HG03460 (cell line): Measurements from ENCODE around the gene PHYH.
"Not testable (repeated sequence)": the region's sequence is repeated elsewhere in the genome, so short reads cannot be mapped to it uniquely, and the experiment has no call there.

Experiments used
- ATAC-seq: cut with Tn5 transposase; IDR thresholded peaks from one replicate; pipeline ENCODE4 v1.9.1; 2021; ENCODE audit not compliant: unreplicated experiment

The PHYH gene

DNA sequence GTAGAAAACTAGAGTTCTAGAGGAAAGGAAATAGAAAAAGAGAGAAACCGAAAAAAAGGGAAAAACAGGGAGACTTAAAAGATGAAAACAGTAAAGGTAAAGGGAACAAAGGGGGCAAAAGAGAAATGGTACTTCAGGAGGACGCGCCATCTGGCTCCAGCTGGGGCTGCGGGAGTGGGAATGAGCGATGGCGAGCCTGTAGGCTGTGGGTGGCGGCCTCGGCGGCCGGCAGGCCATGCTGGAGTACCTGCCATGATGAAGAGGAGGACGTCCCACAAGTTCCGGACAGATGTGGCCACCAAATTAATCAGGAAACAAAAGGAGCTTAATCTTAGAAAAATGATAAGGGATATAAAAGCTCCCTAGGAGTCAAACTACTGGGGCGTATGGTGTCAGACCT lies 21.7 kb upstream of the PHYH start:
- no peak for ATAC-seq

DNA sequence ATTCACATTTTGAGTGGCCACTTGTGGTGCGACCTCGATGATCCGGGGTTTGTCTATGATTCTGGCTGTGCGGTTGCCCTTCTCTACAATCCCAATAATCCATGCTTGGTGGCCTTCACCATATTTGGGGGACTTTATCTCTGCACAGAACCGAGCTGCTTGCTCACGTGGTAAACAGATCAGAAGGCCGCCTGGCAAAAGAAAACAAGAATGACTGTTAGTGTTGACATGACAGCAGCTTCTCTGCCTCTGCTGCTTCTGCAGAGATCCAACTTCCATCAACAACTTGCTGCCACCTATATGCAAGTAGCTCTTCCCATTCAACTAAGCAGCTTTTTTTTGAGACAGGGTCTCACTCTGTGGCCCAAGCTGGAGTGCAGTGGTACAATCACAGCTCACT lies 19.3 kb upstream of the PHYH start:
- ATAC-seq = no peak

GRCh38 chr10:13317474-13317873 lies 17.6 kb upstream of the PHYH start:
- ATAC-seq = no peak

DNA sequence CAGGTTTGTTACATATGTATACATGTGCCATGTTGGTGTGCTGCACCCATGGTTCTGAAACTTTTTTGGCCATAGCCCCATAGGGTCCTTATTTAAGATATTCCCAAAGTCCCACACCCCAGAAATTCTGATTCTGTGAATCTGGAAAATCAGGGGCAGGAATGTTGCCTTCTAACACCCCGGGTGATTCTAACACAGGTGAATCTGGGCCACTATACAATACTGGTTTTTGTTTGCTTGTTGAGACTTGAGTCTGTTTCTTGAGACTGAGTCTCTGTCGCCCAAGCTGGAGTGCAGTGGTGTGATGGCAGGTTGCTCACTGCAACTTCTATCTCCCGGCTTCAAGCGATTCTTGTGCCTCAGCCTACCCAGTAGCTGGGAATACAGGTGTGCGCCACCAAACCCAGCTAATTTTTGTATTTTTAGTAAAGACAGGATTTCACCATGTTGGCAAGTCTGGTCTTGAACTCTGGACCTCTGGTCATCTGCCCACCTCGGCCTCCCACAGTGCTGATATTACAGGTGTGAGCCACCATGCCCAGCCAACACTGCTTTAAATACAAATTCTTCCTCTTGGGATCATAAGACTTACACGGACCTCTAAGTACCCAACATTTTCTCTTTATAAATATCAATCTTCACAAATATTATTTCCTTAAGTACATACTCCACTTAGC lies 16.9 kb upstream of the PHYH start:
- ATAC-seq = no peak

- ATAC-seq = no peak
Observed at GRCh38 chr10:13315361-13315760, 15.5 kb upstream of the PHYH start.

DNA sequence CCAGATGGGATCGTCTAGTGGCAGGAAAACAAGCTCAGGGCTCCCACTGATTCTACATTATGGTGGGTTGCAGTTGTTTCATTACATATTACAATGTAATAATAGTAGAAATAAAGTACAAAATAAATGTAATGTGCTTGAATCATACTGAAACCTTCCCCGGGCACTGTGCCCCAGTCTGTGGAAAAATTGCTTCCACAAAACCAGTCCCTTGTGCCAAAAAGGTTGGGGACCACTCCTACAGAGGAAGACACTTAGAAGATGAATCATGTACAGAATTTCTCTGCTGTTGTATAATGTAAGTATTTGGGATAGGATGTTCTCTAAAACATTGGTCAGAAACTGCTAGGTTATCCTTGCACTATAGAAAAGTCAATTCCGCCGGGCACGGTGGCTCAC lies 11.3 kb upstream of the PHYH start:
- no peak for ATAC-seq

DNA sequence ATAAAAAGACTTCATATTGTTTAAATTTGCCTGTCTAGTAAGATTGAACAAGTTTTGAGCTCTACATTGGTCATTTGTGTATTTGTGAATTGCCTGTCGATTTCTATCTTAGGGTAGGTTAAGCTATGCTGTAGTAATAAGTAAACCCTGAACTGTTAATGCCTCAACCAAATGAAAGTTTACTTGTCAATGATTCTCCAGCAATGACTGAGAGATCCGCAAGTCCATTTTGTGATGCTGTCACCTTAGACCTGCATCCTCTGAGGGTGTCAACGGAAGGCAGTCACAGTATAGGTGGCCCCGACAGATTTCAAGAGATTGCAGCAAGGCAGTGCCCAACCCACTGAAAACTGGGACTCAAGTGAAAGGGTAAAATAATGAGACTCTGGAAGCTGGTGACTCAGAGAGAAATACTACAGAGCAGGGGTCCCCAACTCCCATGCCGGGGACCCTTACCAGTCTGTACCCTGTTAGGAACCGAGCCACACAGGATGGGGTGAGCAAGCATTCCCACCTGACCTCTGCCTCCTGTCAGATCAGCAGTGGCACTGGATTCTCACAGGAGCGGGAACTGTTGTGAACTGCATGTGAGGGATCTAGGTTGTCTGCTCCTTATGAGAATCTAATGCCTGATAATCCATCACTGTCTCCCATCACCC lies 10.8 kb upstream of the PHYH start:
- no peak for ATAC-seq

GRCh38 chr10:13309792-13310191 lies 9.9 kb upstream of the PHYH start:
- ATAC-seq = no peak

GRCh38 chr10:13308096-13308495 lies 8.2 kb upstream of the PHYH start:
- ATAC-seq = no peak

DNA sequence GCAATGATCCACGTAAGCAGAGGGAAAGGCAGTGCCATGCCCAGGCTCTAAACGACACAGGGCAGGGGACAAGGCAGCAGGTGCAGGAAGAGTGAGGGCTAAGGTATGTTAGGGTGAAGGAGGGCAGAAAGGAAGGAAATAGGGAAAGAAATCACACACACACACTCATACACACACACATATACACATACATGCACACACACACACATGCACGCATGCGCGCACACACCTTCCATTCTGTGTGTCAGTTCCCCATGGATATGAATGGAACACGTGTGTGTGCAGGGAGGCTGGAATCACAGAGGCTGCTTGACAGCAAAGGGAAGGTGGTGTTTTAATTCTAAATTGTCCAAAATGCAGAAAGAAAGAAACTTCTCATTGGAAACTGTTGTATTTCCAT lies 6.2 kb upstream of the PHYH start:
- no peak for ATAC-seq

GRCh38 chr10:13302821-13303555 lies 3.1 kb upstream of the PHYH start:
- no peak for ATAC-seq

DNA sequence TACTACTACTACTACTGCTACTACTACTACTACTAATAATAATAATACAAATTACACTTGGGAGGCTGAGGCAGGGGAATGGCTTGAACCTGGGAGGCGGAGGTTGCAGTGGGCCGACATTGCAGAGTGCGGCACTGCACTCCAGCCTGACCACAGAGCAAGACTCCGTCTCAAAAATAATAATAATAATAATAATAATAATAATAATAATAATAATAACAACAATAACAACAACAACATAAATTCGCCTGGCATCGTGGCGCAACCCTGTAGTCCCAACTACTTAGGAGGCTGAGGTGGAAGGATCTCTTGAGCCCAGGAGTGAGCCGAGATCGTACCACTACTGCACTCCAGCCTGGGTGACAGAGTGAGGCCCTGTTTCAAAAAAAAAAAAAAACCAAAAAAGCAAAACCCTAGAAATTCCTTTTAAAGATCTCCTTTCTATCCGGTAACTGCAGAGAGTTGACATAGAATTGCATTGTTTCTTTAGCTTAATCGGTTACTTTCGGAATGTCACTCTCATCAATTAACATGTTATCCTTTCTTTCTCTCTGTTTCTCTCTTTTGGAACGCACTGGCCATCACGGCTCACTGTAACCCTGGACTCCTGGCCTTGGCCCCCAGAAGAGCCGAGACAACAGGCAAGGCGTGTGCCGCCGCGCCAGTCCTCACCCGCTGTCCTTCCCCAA lies 972 bp downstream of the PHYH start:
- no peak for ATAC-seq

DNA sequence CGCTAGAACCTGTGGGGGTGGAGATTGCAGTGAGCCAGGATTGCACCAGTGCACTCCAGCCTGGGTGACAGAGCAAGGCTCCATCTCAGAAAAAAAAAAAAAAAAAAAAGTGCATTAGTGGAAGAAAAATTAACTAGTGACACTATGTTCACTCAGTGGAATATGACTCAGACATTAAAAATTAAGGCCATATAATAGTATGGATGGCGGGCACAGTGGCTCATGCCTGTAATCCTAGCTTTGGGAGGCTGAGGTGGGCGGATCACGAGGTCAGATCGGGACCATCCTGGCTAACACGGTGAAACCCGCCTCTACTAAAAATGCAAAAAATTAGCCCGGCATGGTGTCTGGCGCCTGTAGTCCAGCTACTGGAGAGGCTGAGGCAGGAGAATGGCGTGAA lies 3.4 kb downstream of the PHYH start:
- ATAC-seq = no peak

DNA sequence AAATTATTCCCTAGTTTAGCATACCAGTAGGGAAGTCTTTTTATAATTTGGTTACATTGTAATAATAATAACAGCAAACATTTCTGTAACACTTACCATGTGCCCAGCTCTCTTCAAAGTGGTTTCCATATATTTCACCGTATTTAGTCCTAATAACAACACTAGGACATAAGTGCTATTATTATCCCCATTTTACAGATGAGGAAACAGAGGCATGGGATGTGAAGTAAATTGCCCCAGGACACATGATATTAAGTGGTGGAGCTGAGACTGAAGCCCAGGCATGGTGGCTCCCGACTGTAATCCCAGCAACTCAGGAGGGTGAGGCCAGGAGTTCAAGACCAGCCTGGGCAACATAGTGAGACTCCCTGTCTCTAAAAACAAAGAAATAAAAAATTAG lies 5.1 kb downstream of the PHYH start:
- ATAC-seq = no peak

GRCh38 chr10:13291821-13292773 lies 7.8 kb downstream of the PHYH start:
- ATAC-seq = no peak

DNA sequence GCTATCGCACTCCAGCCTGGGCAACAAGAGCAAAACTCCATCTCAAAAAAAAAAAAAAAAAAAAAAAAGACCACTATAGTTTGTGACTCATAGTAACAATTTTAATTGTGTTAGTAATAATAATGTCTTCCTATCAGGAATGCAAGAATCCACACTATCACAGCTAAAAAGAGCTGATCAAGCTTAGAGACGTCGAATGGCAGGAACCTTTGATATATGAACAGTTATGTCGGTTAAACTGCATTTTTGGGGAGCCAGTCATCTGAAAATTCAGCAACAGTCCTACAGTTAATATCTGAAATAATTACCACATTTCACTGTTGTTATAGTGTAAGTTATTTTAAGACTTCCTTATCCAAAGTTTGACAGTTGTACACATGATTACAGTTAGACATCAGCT lies 8.8 kb downstream of the PHYH start:
- ATAC-seq = no peak

DNA sequence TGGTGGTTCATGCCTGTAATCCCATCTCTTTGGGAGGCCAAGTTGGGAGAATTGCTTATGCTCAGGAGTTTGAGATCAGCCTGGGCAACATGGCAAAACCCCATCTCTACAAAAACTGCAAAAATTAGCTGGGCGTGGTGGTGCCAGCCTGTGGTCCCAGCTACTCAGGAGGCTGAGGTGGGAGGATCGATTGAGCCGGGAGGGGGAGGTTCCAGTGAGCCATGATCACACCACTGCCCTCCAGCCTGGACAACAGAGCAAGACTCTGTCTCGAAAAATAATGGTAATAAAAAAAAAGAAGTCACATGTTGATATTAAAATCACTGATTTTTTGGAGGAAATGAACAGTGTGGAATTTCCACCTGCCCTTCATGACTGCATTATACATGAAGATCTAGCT lies 15.8 kb downstream of the PHYH start:
- no peak for ATAC-seq

GRCh38 chr10:13282348-13282747 lies 17.5 kb downstream of the PHYH start:
- ATAC-seq = not testable (repeated sequence)

DNA sequence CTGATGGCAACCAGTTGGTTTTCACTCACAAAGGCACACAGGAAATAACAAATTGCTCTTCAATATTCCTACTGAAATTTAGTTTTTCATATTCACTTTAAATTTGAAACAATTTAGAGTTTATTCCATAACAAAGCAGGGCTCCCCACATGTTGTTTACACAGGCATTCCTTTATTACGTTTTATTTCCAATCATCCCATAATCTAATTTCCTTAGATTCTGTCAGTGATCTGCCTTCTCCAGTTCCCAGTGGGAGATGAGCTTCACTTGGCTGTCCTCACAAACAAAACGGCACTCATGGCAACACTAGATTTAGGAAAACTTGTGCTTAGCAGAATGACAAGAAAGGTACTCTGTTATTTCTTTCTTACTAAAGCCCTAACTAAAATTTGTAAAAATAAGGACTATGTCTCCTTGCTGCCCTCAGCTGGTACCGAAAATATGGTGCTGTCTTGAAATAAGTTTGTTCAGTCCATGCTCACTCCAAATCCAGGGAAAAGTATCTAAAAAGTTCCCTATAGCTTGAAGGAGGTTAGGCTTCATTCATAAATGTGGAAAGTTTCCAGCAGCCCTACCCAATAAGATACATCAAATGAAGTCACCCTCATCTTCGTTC lies 23.0 kb downstream of the PHYH start:
- ATAC-seq = no peak

- not testable (repeated sequence) for ATAC-seq
Observed at GRCh38 chr10:13276146-13276545, 23.7 kb downstream of the PHYH start.
